GM10847 (cell line): ENCODE results near the gene CD27.

Experiments used
- POLR2A ChIP-seq: IDR thresholded peaks from 2 replicates; pipeline ENCODE4 v1.6.1; 2011; ENCODE audit not compliant: insufficient read length; ENCODE audit errors: extremely low read depth

Gene CD27

DNA sequence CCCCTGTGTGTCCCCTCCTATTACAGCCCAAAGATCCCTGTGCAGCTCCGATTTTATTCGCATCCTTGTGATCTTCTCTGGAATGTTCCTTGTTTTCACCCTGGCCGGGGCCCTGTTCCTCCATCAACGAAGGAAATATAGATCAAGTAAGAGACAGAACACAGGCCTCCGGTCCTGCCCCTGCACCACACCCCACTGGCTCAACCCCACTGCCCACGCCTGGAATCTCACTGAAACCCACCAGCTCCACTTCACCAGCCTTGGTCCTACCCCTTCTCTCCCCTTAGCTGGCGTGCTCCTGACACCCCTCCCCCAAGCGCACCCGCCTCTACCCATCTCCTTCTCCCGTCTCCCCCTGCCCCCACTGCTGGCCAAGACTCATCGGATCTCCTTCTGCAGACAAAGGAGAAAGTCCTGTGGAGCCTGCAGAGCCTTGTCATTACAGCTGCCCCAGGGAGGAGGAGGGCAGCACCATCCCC lies 6.2 kb downstream of the CD27 start:
- TF ChIP-seq POLR2A, result no peak

DNA sequence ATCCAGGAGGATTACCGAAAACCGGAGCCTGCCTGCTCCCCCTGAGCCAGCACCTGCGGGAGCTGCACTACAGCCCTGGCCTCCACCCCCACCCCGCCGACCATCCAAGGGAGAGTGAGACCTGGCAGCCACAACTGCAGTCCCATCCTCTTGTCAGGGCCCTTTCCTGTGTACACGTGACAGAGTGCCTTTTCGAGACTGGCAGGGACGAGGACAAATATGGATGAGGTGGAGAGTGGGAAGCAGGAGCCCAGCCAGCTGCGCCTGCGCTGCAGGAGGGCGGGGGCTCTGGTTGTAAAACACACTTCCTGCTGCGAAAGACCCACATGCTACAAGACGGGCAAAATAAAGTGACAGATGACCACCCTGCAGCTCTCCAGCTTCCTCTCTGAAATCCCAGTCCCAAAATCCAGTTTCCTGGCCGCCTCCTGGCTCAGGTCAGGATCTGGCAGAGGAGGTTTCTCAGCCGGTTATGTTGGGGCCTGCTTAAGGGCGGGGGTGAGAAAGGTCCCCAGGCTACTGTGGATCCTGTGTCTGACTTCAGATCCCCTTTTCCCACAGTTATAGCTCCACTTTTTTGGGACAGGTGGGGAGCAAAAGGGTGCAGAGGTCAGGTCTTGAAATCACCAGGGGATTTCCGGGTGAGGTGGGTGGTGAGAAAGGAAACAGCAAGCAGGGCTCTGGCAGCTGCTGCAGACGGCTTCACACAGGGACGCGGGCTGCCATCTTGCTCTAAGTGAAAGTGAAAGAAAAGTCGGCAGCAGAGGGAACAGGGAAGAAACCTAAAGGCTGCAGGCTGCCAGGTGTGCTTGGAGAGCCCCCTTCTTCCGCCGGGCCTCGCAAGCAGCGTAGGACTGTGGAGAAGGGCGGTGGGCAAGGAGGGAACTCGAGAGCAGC lies 6.8 kb downstream of the CD27 start, which contains the start of gene TAPBPL:
Gene TAPBPL, plus strand, starts transcription at position 695 of the 897 bp plus-strand sequence. CDS start 207 bp downstream, outside the sequence.
- TF ChIP-seq POLR2A, result peak; percentile 52

DNA sequence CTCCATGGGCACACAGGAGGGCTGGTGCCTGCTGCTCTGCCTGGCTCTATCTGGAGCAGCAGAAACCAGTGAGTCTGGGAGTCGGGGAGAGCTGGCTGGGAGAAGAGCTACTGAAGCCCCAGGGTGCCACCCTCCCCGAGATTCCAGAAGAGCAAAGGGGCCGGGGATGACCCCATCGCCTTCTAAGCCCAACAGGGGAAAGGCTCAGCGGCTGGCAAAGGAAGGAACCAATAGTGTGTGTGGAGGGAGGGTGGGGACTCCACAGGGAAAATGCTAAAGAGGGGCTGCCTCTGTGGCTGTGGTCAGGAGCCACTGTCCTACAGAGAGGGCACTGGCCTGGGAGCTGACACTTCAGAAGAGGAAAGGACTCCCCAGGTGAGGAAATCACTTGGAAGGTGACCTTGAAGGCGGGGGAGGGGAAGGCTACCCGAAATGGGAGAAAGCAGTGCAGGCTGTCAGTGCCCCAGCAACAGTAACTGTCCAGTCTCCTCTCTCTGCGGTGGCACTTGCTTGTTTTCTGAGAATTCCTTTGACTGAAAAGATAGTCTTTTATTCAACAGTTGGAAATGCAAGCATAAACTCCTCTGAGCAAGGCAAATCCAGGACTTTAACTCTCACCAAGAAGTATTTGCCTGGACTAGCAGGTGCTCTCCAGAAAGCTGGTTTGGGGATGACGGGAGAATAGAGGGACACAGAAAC lies 7.6 kb downstream of the CD27 start:
- no peak for TF ChIP-seq POLR2A

DNA sequence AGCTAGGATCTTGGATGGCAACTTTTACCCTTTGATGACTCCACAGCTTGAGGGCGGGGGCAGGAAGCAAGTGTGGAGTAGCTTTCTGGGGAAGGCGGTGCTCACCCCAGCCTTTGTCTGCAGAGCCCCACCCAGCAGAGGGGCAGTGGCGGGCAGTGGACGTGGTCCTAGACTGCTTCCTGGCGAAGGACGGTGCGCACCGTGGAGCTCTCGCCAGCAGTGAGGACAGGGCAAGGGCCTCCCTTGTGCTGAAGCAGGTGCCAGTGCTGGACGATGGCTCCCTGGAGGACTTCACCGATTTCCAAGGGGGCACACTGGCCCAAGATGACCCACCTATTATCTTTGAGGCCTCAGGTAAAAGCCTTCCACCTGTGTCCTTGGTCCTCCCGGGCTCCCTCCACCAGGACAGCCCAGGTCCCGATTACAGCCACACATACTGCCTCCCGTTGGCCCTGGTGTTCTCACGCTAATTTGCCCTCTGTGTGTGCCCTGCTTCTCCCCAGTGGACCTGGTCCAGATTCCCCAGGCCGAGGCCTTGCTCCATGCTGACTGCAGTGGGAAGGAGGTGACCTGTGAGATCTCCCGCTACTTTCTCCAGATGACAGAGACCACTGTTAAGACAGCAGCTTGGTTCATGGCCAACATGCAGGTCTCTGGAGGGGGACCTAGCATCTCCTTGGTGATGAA lies 8.3 kb downstream of the CD27 start:
- TF ChIP-seq POLR2A, result peak; percentile 29

DNA sequence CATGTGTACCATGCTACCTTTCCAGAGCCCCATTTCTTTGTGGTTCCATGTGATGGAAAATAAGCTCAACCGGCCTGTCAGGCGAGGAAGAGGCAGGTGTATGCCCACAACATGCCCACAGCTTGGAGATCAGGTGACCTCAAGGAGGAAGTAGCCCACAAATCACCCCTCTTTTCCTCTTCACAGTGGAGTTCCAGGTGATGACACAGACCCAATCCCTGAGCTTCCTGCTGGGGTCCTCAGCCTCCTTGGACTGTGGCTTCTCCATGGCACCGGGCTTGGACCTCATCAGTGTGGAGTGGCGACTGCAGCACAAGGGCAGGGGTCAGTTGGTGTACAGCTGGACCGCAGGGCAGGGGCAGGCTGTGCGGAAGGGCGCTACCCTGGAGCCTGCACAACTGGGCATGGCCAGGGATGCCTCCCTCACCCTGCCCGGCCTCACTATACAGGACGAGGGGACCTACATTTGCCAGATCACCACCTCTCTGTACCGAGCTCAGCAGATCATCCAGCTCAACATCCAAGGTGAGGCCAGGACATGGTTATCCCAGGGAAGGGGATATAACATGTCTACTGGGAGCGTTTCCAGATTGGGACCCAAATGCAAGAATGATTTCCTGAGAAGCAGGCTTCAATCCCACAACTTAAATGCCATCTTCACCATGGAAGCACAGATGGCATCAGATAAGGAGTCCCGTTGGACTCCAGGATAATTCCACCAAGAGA lies 12.6 kb downstream of the CD27 start:
- TF ChIP-seq POLR2A, result no peak

DNA sequence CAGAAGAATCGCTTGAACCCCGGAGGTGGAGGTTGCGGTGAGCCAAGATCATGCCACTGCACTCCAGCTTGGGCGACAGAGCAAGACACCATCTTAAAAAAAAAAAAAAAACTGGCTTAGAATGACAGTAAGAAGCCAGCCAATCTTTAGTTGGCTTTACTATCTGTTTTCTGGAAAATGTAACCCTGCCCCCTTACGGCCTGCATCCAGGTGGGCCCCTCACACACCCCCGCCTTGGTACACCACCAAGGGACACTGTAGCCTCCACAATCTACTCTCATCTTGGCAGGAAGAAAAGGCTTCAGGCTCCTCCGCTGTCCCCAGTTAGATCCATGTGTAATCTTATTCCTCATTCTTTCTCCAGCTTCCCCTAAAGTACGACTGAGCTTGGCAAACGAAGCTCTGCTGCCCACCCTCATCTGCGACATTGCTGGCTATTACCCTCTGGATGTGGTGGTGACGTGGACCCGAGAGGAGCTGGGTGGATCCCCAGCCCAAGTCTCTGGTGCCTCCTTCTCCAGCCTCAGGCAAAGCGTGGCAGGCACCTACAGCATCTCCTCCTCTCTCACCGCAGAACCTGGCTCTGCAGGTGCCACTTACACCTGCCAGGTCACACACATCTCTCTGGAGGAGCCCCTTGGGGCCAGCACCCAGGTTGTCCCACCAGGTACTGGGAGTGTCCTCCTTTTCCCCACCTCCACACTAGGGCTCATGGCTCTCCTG lies 13.7 kb downstream of the CD27 start:
- no peak for TF ChIP-seq POLR2A

DNA sequence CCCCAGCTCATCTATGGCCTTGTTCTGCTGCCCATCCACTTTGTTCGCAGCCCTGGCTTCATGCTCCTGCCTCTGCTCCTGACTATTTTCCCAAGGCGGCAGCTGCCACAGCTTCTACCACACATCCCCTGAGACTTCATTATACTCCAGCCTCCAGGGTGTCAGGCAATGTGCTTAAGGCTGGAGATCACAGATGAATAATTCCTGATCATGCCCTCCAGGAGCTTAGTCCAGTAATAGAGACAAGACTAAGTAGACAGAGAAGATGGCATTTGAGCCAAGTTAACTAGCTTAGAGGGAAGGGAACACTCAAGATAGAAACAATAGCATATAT lies 14.2 kb downstream of the CD27 start:
- no peak for TF ChIP-seq POLR2A

DNA sequence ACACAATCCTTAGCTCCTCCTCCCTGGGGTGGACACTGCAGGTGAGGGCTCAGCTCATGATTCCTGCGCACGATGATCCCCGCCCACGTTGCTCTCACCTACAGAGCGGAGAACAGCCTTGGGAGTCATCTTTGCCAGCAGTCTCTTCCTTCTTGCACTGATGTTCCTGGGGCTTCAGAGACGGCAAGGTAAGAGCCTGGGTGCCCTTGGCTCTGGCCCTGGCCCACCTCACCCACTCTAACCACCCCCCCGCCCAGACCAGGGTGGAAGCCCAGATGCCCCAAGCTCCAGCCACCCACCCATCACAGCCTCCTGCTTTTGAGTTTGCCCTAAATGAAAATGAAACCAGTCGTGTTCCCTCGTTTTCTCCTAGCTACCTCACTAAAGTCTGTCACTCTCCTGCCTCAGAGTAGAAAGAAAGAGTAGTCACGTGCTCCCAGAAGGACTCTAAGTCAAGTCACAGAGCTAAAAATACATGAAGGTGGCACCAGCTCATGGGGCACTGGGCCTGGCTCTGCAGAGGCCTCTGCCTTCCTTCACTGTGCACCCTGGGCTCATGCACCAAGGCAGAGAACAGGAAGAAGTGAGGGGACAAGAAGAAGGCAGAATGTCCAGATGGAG lies 16.1 kb downstream of the CD27 start:
- no peak for TF ChIP-seq POLR2A

DNA sequence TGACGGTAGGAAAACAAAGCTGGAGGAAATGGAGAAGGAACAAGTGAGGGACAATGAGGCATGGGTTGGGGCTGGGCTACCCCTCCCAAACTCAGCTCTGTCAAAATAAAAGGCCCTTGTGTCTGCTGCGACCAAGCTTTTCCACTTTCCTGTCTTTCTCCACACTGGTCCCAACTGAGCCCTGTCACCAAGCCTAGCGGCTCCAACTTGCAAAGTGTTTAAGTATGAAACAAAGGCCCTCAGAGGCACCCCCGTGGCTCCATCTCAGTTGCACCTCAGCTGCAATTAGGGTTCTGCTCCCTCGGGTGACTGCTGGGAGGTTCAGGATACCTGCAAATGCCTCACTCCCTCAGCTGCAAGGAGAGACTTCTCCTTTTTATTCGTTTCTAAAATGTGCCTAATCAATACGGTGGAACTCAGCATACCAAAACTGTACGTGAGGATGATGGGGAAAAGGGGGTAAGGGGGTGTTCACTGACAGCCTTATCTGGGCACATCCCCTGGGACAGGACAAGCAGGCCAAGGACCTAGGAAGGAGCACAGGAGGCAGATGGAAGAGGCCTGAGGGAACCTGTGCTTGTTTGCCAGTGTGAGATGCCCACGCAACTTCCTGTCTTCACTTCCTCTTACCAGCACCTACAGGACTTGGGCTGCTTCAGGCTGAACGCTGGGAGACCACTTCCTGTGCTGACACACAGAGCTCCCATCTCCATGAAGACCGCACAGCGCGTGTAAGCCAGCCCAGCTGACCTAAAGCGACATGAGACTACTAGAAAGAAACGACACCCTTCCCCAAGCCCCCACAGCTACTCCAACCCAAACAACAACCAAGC lies 16.9 kb downstream of the CD27 start:
- peak; percentile 26 for TF ChIP-seq POLR2A

DNA sequence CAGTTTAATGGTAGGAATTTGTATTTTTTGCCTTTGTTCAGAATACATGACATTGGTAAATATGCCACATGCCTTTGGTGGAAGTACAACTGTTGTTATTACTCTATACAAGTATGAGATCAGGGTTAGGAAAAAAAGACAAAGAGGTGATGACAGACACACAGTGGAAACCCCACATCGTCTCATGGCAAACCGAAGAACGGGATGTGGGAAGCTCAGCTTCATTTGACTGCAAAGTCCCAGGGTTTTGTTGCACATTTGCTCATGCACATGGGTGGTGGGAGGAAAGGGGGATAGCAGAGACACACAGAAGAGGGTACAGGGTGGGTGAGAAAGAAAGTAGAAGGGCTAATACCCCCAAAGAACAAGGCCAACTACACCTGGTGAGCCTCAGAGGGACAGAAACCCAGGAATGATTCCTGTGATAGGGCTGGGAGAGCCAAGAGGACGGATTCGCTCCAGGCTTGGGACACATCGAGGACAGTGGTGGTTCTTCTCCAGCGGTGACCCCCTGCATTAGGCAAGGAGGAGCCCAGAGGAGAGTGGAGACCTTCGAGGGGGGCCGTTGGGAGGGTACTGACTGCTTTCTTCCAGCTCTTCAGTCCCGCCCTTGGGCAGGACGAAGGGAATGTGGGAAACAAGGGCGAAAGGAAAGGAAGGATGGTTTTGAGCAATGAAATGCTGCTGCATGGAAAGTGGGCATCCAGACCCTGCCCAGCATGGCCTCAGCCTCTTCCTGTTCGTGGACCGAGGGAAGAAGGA lies 17.7 kb downstream of the CD27 start:
- TF ChIP-seq POLR2A, result peak; percentile 8

DNA sequence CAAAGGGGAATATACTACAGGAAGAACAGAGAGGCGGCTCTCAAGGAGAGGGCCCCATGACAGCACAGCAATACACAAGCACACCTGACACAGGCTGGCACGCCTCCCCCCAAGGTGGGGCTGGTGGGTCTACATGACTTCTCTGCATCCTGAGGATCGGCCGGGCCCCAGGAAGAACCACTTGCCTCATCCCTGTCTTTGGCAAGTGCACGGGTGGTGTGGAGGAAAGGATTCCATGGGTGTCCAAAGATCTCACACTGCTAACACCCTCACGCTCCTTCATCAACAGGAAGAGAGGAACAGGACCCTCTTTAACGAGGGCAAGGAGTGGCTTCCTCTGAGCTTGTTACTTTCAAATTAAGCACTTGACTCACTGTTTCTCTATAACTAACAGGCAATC lies 18.5 kb downstream of the CD27 start:
- TF ChIP-seq POLR2A, result no peak

DNA sequence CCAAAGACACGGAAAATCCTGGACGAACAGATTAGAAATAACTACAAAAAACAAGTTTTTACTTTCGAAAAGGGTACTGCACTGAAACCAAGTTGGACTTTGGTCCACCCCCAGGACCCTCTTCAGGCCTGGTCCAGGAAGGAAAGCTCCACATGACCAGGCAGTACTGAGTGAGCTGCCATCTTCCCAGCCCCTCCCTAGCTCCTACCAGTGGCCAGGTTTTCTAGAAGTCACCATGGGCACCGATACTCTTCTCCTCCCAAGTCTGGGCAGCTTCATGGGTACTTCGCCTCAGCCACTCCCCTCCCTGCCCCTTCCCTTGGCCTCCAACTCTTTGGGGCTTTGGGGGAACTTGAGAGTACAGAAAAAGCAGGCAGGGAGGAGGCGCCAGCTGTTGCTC lies 19.1 kb downstream of the CD27 start:
- no peak for TF ChIP-seq POLR2A
